GM19035 (cell line): ENCODE results near the gene TMEM69.
"Not testable (repeated sequence)": the region's sequence is repeated elsewhere in the genome, so short reads cannot be mapped to it uniquely, and the experiment has no call there.

Source experiments
- ATAC-seq: cut with Tn5 transposase; IDR thresholded peaks from one replicate; pipeline ENCODE4 v1.9.1; 2021; ENCODE audit not compliant: unreplicated experiment

The TMEM69 gene

GRCh38 chr1:45730780-45731319 is 42.9 kb downstream of the TMEM69 start:
- no peak for ATAC-seq

- no peak for ATAC-seq
These were observed 51.2 kb downstream of the TMEM69 start for GRCh38 chr1:45739137-45739536.

GRCh38 chr1:45739641-45740156 is 51.7 kb downstream of the TMEM69 start:
- ATAC-seq = not testable (repeated sequence)
